HPDE6-E6E7 (cell line): Measurements from ENCODE around the gene JDP2.
"Not testable (repeated sequence)": the region's sequence is repeated elsewhere in the genome, so short reads cannot be mapped to it uniquely, and the experiment has no call there.

Experiments
- DNase-seq: peaks from one replicate; pipeline ENCODE4 v3.0.0; 2011; ENCODE audit warnings: missing footprints; ENCODE audit errors: extremely low spot score

JDP2 gene

GRCh38 chr14:75454963-75455546 is 27.2 kb downstream of the JDP2 start:
- no peak for DNase-seq

- DNase-seq: no peak
Measured at GRCh38 chr14:75456069-75456996, 28.5 kb downstream of the JDP2 start.

GRCh38 chr14:75456997-75457335 is 29.1 kb downstream of the JDP2 start:
- DNase-seq: no peak

GRCh38 chr14:75457648-75458165 is 29.9 kb downstream of the JDP2 start:
- DNase-seq: no peak

- no peak for DNase-seq
Measured at GRCh38 chr14:75458305-75458704, 30.5 kb downstream of the JDP2 start.

GRCh38 chr14:75459099-75459741 is 31.4 kb downstream of the JDP2 start:
- no peak for DNase-seq

- no peak for DNase-seq
Measured at GRCh38 chr14:75459791-75460190, 32.0 kb downstream of the JDP2 start.

- no peak for DNase-seq
Measured at GRCh38 chr14:75460394-75460793, 32.6 kb downstream of the JDP2 start.

GRCh38 chr14:75461303-75461702 is 33.5 kb downstream of the JDP2 start:
- no peak for DNase-seq

GRCh38 chr14:75461755-75462349 is 34.0 kb downstream of the JDP2 start:
- DNase-seq: no peak

- DNase-seq: no peak
Measured at GRCh38 chr14:75464626-75465025, 36.8 kb downstream of the JDP2 start.

GRCh38 chr14:75467763-75468162 is 39.9 kb downstream of the JDP2 start:
- DNase-seq: no peak

- no peak for DNase-seq
Measured at GRCh38 chr14:75469164-75469563, 41.3 kb downstream of the JDP2 start.

GRCh38 chr14:75469606-75470237 is 41.9 kb downstream of the JDP2 start:
- DNase-seq: no peak

GRCh38 chr14:75470238-75470797 is 42.5 kb downstream of the JDP2 start:
- DNase-seq: no peak

GRCh38 chr14:75471059-75471458 is 43.2 kb downstream of the JDP2 start:
- DNase-seq: no peak

GRCh38 chr14:75474127-75474526 is 46.3 kb downstream of the JDP2 start:
- DNase-seq: not testable (repeated sequence)

GRCh38 chr14:75476274-75476995 is 48.6 kb downstream of the JDP2 start:
- no peak for DNase-seq

GRCh38 chr14:75477881-75478280 is 50.1 kb downstream of the JDP2 start:
- no peak for DNase-seq

GRCh38 chr14:75479770-75480600 is 52.2 kb downstream of the JDP2 start:
- DNase-seq: no peak
